Natural killer cell treated with Interleukin-12 subunit alpha and Interleukin-12 subunit beta and Interleukin-15 and Interleukin-18, amount 100 ng/mL, for 72 hours (primary cell): Measurements from ENCODE around the gene CDKN1A. TPM values are rescaled to one million over a fixed set of nuclear protein-coding genes. Genes with fewer than 3 reads are reported as not detected.

Experiments
- ATAC-seq, 2 donors: fragments of 150-1000 bp; cut with Tn5 transposase in 1 of 2; sonication (Bioruptor Pico), chemical (Tn5 transposase) in 1 of 2; 2 replicates each; pipeline ENCODE4 v1.10.0; 2021
- DNase-seq: peaks from one replicate; pipeline ENCODE4 v3.0.0; 2022; ENCODE audit warnings: low spot score
- H3K27ac Mint-ChIP-seq, 2 donors: 1 replicate in 1 of 2; 2 replicates in 1 of 2; pipeline ENCODE4 v1.8.0; 2022; ENCODE audit warnings: mixed read lengths in 2 of 2, mild to moderate bottlenecking in 1 of 2, moderate library complexity in 1 of 2
- H3K27me3 Mint-ChIP-seq, 2 donors: 1 replicate in 1 of 2; 2 replicates in 1 of 2; pipeline ENCODE4 v1.8.0; 2022; ENCODE audit warnings: mixed read lengths in 2 of 2
- H3K36me3 Mint-ChIP-seq: one replicate; pipeline ENCODE4 v1.8.0; 2022; ENCODE audit warnings: mixed read lengths
- H3K4me1 Mint-ChIP-seq, 2 donors: 1 replicate in 1 of 2; 2 replicates in 1 of 2; pipeline ENCODE4 v1.8.0; 2022; ENCODE audit warnings: low read depth in 2 of 2, mixed read lengths in 2 of 2, mild to moderate bottlenecking in 1 of 2
- H3K4me3 Mint-ChIP-seq: one replicate; pipeline ENCODE4 v1.8.0; 2022; ENCODE audit warnings: mixed read lengths
- H3K9me3 Mint-ChIP-seq: 2 replicates; pipeline ENCODE4 v1.8.0; 2022; ENCODE audit warnings: mixed read lengths
- total RNA-seq, 2 donors: library from RNA; stranded (reverse); gene quantifications; one replicate each; pipeline ENCODE4 v1.2.3, GENCODE V29; 2022

Gene CDKN1A
- total RNA-seq, 2 donors from 2014 or later, result 176 to 617 TPM

DNA sequence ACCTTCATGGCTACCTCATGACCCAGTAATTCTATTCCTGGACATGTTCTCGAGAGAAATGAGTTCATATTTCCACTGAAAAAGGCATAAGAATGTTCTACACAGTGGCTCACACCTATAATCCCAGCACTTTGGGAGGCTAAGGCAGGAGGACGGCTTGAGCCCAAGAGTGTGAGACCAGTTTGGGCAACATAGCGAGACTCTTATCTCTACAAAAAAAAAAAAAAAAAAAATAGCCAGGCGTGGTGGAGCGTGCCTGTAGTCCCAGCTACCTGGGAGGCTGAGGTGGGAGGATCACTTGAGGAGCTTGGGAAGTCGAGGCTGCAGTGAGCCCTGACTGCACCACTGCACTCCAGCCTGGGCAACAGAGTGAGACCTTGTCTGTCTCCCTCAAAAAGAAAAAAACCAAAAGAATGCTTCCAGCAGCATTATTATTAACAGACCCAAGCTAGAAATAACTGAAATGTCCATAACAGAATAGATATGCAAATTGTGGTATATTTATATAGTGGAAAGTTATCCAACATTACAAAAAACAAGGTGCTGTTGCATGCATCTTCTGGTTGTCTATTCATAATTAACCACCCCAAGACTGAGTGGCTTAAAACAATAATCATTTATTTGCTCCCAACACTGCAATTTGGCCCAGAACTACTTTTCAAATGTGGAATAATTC is 9.7 kb downstream of the CDKN1A start:
- no peaks in the 10 kb centered on the region for H3K36me3 Mint-ChIP-seq
- DNase-seq (no peak), ATAC-seq (no peak)
- H3K27me3 Mint-ChIP-seq, result no peaks in the 10 kb centered on the region
- no peak overlapping the region for H3K4me3 Mint-ChIP-seq
- H3K4me1 Mint-ChIP-seq, result peaks cover 39 to 44% of the 10 kb centered on the region in 2 donors
- H3K27ac Mint-ChIP-seq, result peak overlapping the region in 1 of 2 donors; percentile 50
- no peaks in the 10 kb centered on the region for H3K9me3 Mint-ChIP-seq

GRCh38 chr6:36688739-36689075 is 10.2 kb downstream of the CDKN1A start:
- no peaks in the 10 kb centered on the region for H3K27me3 Mint-ChIP-seq
- H3K9me3 Mint-ChIP-seq, result no peaks in the 10 kb centered on the region
- H3K4me1 Mint-ChIP-seq, result peaks cover 43 to 44% of the 10 kb centered on the region in 2 donors
- no peak for ATAC-seq
- H3K36me3 Mint-ChIP-seq, result no peaks in the 10 kb centered on the region
- peak overlapping the region in 1 of 2 donors; percentile 50 for H3K27ac Mint-ChIP-seq
- no peak overlapping the region for H3K4me3 Mint-ChIP-seq
- no peak for DNase-seq

DNA sequence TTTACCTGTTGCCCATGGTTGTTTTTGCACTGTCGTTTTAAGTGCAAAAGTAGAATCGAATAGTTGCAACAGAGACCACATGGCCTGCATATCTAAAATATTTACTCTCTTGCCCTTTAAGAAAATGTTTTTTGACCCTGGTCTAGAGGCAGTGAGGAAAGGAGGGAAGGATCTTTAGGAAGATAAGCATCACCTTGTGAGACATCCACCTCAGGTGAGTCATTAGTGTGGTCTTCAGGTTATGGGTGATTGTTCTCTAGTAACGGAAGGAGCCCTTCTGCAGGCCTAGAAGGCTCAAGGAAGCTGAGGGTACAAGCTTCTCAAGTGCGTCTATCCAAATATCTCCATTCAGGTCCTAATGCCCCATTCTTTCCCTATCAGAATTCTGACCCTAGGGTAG is 12.5 kb downstream of the CDKN1A start:
- Mint-ChIP-seq H3K4me1 (peaks cover 44 to 51% of the 10 kb centered on the region in 2 donors), H3K9me3 (no peaks in the 10 kb centered on the region), H3K36me3 (no peaks in the 10 kb centered on the region), H3K27me3 (no peaks in the 10 kb centered on the region), H3K27ac (peak overlapping the region; percentile 54 to 83), H3K4me3 (no peak overlapping the region)
- ATAC-seq (no peak), DNase-seq (no peak)

- Mint-ChIP-seq H3K27ac (peak overlapping the region; percentile 6 to 54), H3K4me1 (peaks cover 49 to 55% of the 10 kb centered on the region in 2 donors), H3K36me3 (no peaks in the 10 kb centered on the region), H3K27me3 (no peaks in the 10 kb centered on the region), H3K4me3 (peak overlapping the region; percentile 21), H3K9me3 (no peaks in the 10 kb centered on the region)
- DNase-seq (no peak), ATAC-seq (peak in 1 of 2 donors; percentile 37)
Observed at GRCh38 chr6:36691612-36692011, 13.1 kb downstream of the CDKN1A start.

DNA sequence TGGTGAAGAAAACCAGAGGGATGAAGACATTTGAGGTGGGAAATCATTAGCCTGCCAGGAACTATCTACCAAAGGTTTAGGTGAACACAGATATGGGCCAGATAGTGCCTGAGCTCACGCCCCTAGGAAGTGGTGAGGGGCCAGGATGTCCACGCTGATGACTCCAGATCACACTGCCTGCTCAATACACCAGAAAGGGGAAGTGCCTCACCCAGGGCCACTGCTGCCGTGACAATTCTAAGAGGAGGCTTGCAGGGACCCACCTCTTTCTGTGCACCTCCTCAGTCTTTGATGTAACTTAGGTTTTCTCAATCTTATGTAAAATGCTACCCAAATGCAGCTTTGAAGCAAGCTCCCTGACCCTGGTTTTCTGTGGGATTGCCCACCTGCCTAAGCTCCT is 13.7 kb downstream of the CDKN1A start:
- Mint-ChIP-seq H3K27me3 (no peaks in the 10 kb centered on the region), H3K9me3 (no peaks in the 10 kb centered on the region), H3K27ac (peak overlapping the region; percentile 6 to 54), H3K4me3 (peak overlapping the region; percentile 21), H3K36me3 (no peaks in the 10 kb centered on the region), H3K4me1 (peaks cover 55 to 61% of the 10 kb centered on the region in 2 donors)
- DNase-seq (no peak), ATAC-seq (peak; percentile 79 to 92)

- Mint-ChIP-seq H3K4me1 (peaks cover 62 to 68% of the 10 kb centered on the region in 2 donors), H3K4me3 (peak overlapping the region; percentile 32), H3K36me3 (no peaks in the 10 kb centered on the region), H3K27ac (peak overlapping the region; percentile 6 to 54), H3K9me3 (no peaks in the 10 kb centered on the region), H3K27me3 (no peaks in the 10 kb centered on the region)
- DNase-seq (no peak), ATAC-seq (no peak)
Observed at GRCh38 chr6:36692861-36693702, 14.6 kb downstream of the CDKN1A start.

- ATAC-seq (no peak), DNase-seq (no peak)
- Mint-ChIP-seq H3K36me3 (no peaks in the 10 kb centered on the region), H3K27ac (peak overlapping the region; percentile 52 to 57), H3K4me3 (peak overlapping the region; percentile 50), H3K9me3 (no peaks in the 10 kb centered on the region), H3K27me3 (no peaks in the 10 kb centered on the region), H3K4me1 (peaks cover 63 to 75% of the 10 kb centered on the region in 2 donors)
Observed at GRCh38 chr6:36694616-36695015, 16.1 kb downstream of the CDKN1A start.

DNA sequence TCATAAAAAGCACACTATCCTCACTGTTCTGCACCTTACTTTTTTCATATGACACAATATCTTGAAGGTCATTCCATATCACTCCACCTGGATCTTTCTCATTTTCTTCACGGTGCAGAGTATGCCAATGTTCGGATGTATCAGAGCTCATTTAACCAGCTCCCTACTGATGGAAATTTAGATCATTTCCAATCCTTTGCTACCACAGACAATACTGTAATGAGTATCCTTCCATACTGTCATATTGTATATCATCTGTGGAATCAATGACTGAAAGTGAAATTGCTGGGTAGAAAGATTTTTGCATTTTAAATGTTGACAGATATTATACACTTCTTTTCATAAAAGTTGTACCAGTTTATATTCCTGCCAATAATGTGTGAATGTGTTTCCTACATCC is 16.9 kb downstream of the CDKN1A start:
- peaks cover 61 to 68% of the 10 kb centered on the region in 2 donors for H3K4me1 Mint-ChIP-seq
- H3K36me3 Mint-ChIP-seq, result no peaks in the 10 kb centered on the region
- H3K27ac Mint-ChIP-seq, result peak overlapping the region; percentile 52 to 57
- peak overlapping the region; percentile 50 for H3K4me3 Mint-ChIP-seq
- ATAC-seq (peak in 1 of 2 donors; percentile 65), DNase-seq (no peak)
- H3K27me3 Mint-ChIP-seq, result no peaks in the 10 kb centered on the region
- no peaks in the 10 kb centered on the region for H3K9me3 Mint-ChIP-seq

- no peaks in the 10 kb centered on the region for H3K36me3 Mint-ChIP-seq
- H3K4me3 Mint-ChIP-seq, result peak within 1 kb of the TSS; percentile 74
- H3K4me1 Mint-ChIP-seq, result peaks cover 47 to 52% of the 10 kb centered on the region in 2 donors
- no peaks in the 10 kb centered on the region for H3K27me3 Mint-ChIP-seq
- peak within 1 kb of the TSS; percentile 16 to 66 for H3K27ac Mint-ChIP-seq
- DNase-seq (no peak), ATAC-seq (peak; percentile 64 to 76)
- H3K9me3 Mint-ChIP-seq, result no peaks in the 10 kb centered on the region
Observed at GRCh38 chr6:36697481-36697903, 19.0 kb downstream of the CDKN1A start, which contains the start of gene RAB44. TSS of gene RAB44 (plus strand) at chr6:36697826. CDS start at chr6:36704236, 6,410 bp downstream.

DNA sequence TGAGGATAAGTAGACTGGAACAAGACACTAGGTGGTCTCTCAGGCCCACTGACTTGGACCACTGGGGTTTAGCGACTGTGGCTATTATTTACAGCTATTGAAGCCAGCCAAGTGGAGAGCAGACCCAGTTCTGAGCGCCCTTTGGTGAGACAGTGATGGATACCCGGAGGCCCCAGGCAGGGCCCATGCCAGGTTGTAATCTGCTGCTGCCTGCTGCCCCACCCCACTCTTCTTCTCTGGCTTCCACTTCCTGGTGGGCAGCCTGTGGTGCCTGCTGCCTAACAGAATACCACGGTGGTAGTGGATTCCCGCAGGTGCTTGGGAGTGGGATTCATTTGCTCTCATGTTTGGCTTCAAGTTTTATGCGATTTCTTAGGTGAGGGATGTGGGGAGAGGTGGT is 19.7 kb downstream of the CDKN1A start:
- peaks cover 0 to 1% of the 10 kb centered on the region in 2 donors for H3K27me3 Mint-ChIP-seq
- peak overlapping the region; percentile 74 for H3K4me3 Mint-ChIP-seq
- no peak for ATAC-seq
- H3K36me3 Mint-ChIP-seq, result no peaks in the 10 kb centered on the region
- H3K9me3 Mint-ChIP-seq, result no peaks in the 10 kb centered on the region
- DNase-seq, result no peak
- peak overlapping the region; percentile 16 to 66 for H3K27ac Mint-ChIP-seq
- peaks cover 42 to 49% of the 10 kb centered on the region in 2 donors for H3K4me1 Mint-ChIP-seq

DNA sequence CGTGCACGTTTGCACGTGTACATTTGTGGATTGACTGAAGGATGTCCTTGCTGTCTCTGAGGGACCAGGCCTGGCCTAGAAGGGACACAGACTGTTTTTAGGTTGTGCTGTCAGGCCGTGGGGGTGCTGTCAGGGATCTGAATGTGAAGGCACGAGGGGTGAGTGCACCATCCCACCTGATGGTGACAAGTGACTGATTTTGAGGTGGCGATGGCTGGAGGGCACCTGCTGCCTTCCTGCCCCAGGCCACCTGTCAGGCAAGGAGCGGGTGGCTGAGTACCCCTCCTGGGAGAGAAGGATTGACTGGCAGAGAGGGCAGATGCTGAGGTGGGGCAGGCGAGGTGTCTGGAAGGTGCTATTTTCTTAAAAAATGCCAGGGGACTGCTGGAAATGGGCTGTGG is 20.4 kb downstream of the CDKN1A start:
- H3K4me3 Mint-ChIP-seq, result peak overlapping the region; percentile 74
- DNase-seq (no peak), ATAC-seq (no peak)
- peaks cover 36 to 45% of the 10 kb centered on the region in 2 donors for H3K4me1 Mint-ChIP-seq
- no peaks in the 10 kb centered on the region for H3K9me3 Mint-ChIP-seq
- peak overlapping the region; percentile 16 to 66 for H3K27ac Mint-ChIP-seq
- H3K27me3 Mint-ChIP-seq, result peaks cover 0 to 4% of the 10 kb centered on the region in 2 donors
- no peaks in the 10 kb centered on the region for H3K36me3 Mint-ChIP-seq

DNA sequence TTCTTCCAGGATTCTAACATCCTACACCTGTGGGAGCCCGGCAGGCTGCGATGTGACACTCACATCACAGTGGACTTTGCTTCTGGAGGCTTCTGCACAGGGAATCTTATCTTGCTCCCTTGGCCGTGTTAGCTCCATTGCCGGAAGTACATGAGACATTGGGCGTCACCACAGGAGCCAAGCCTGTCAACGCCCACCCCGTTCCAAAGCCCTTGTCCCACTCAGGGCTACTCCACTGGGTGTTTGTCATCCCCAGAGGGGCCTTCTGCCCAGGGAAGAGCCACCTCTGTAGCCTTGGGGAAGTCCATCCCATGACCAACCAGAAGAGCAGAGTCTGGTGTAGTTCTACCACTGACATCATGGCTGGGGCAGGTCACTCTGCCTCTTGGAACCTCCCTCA is 20.8 kb downstream of the CDKN1A start:
- DNase-seq (no peak), ATAC-seq (no peak)
- Mint-ChIP-seq H3K4me1 (peaks cover 36 to 45% of the 10 kb centered on the region in 2 donors), H3K9me3 (no peaks in the 10 kb centered on the region), H3K27me3 (peaks cover 0 to 5% of the 10 kb centered on the region in 2 donors), H3K27ac (peak overlapping the region; percentile 16 to 66), H3K4me3 (peak overlapping the region; percentile 5), H3K36me3 (no peaks in the 10 kb centered on the region)

GRCh38 chr6:36700071-36700812 is 21.7 kb downstream of the CDKN1A start:
- no peaks in the 10 kb centered on the region for H3K9me3 Mint-ChIP-seq
- no peak for ATAC-seq
- H3K27me3 Mint-ChIP-seq, result peaks cover 0 to 5% of the 10 kb centered on the region in 2 donors
- DNase-seq, result no peak
- no peak overlapping the region for H3K4me3 Mint-ChIP-seq
- H3K4me1 Mint-ChIP-seq, result peaks cover 29 to 44% of the 10 kb centered on the region in 2 donors
- no peaks in the 10 kb centered on the region for H3K36me3 Mint-ChIP-seq
- H3K27ac Mint-ChIP-seq, result peak overlapping the region in 1 of 2 donors; percentile 76
